Right atrium auricular region (tissue), 2 donors: Measurements from ENCODE around the gene ITGB4. TPM values are rescaled to one million over a fixed set of nuclear protein-coding genes. Genes with fewer than 3 reads are reported as not detected.

Source experiments
- DNase-seq: peaks from one replicate; pipeline ENCODE4 v3.0.0-alpha.2; 2019; ENCODE audit warnings: low spot score
- H3K27ac ChIP-seq, 2 donors: fragments of 200-600 bp; sonication (generic); 1 replicate in 1 of 2; 2 replicates in 1 of 2; pipeline ENCODE4 v1.5.1; 2016 to 2019
- H3K27me3 ChIP-seq, 2 donors: fragments of 200-600 bp; sonication (generic); one replicate each; pipeline versions ENCODE4 v1.5.1 to v1.6.0; 2017 to 2019
- H3K36me3 ChIP-seq: fragments of 200-600 bp; sonication (generic); one replicate; pipeline ENCODE4 v1.5.1; 2016
- H3K4me1 ChIP-seq, 2 donors: fragments of 200-600 bp; sonication (generic); one replicate each; pipeline versions ENCODE4 v1.5.1 to v1.6.0; 2017 to 2019
- H3K4me3 ChIP-seq, 2 donors: fragments of 200-600 bp; sonication (generic); 1 replicate in 1 of 2; 2 replicates in 1 of 2; pipeline ENCODE4 v1.5.1; 2017 to 2019; ENCODE audit warnings: mild to moderate bottlenecking in 1 of 2, moderate library complexity in 1 of 2
- H3K9me3 ChIP-seq, 2 donors: fragments of 200-600 bp; sonication (generic); one replicate each; pipeline ENCODE4 v1.5.1; 2019
- CTCF ChIP-seq, 2 donors: fragments of 200-600 bp; sonication (generic); IDR thresholded peaks; one replicate each; pipeline ENCODE4 v1.5.1; 2019; ENCODE audit warnings: antibody characterized with exemption in 2 of 2
- total RNA-seq, 2 donors: library from RNA; depleted of rRNA; stranded (reverse); fragments of >200 nt; gene quantifications; one replicate each; pipeline ENCODE4 v1.1.0, GENCODE V29; 2016

Gene ITGB4
- total RNA-seq, 2 donors from 2014 or later = 11.1 to 37.5 TPM

- Histone ChIP-seq H3K27ac (no peak overlapping the region), H3K4me3 (no peak overlapping the region), H3K9me3 (no peaks in the 10 kb centered on the region), H3K27me3 (no peaks in the 10 kb centered on the region), H3K4me1 (peaks cover 0 to 21% of the 10 kb centered on the region in 2 donors), H3K36me3 (no peaks in the 10 kb centered on the region)
- no peak for TF ChIP-seq CTCF (IDR thresholded peaks at IDR 0.05)
- DNase-seq = no peak
These were observed 27.4 kb downstream of the ITGB4 start for GRCh38 chr17:75748706-75749105.

GRCh38 chr17:75749545-75750389 is 28.5 kb downstream of the ITGB4 start:
- Histone ChIP-seq H3K27me3 (no peaks in the 10 kb centered on the region), H3K4me1 (peaks cover 0 to 31% of the 10 kb centered on the region in 2 donors), H3K4me3 (no peak overlapping the region), H3K36me3 (no peaks in the 10 kb centered on the region), H3K9me3 (no peaks in the 10 kb centered on the region), H3K27ac (no peak overlapping the region)
- DNase-seq = peak; percentile 91
- peak; percentile 90 to 97 for TF ChIP-seq CTCF (IDR thresholded peaks at IDR 0.05)

GRCh38 chr17:75750661-75751423 is 29.6 kb downstream of the ITGB4 start:
- DNase-seq = no peak
- H3K27ac ChIP-seq = no peak overlapping the region
- H3K27me3 ChIP-seq = no peaks in the 10 kb centered on the region
- peaks cover 0 to 31% of the 10 kb centered on the region in 2 donors for H3K4me1 ChIP-seq
- no peaks in the 10 kb centered on the region for H3K36me3 ChIP-seq
- H3K4me3 ChIP-seq = no peak overlapping the region
- no peaks in the 10 kb centered on the region for H3K9me3 ChIP-seq
- TF ChIP-seq CTCF (IDR thresholded peaks at IDR 0.05) = no peak

GRCh38 chr17:75751676-75752404 is 30.6 kb downstream of the ITGB4 start:
- Histone ChIP-seq H3K9me3 (no peaks in the 10 kb centered on the region), H3K4me1 (peaks cover 0 to 31% of the 10 kb centered on the region in 2 donors), H3K36me3 (no peaks in the 10 kb centered on the region), H3K27ac (no peak overlapping the region), H3K4me3 (no peak overlapping the region), H3K27me3 (no peaks in the 10 kb centered on the region)
- TF ChIP-seq CTCF (IDR thresholded peaks at IDR 0.05) = no peak
- DNase-seq = no peak

GRCh38 chr17:75752405-75752709 is 31.1 kb downstream of the ITGB4 start:
- Histone ChIP-seq H3K4me1 (peaks cover 0 to 30% of the 10 kb centered on the region in 2 donors), H3K36me3 (no peaks in the 10 kb centered on the region), H3K27ac (no peak overlapping the region), H3K9me3 (no peaks in the 10 kb centered on the region), H3K27me3 (no peaks in the 10 kb centered on the region), H3K4me3 (no peak overlapping the region)
- no peak for TF ChIP-seq CTCF (IDR thresholded peaks at IDR 0.05)
- DNase-seq = no peak
